ENCODE data around the gene CIB4. TPM values are rescaled to one million over a fixed set of nuclear protein-coding genes. Genes with fewer than 3 reads are reported as not detected.

CIB4 gene
- total RNA-seq, 2 donors from 2014 or later: not detected

- Histone ChIP-seq H3K36me3 (replicated peaks in 1 of 2; ENCODE audit: insufficient read depth in 1 of 2, low read depth in 2 of 2) (no peaks in the 10 kb centered on the region), H3K27me3 (no peaks in the 10 kb centered on the region), H3K4me3 (no peak overlapping the region), H3K4me1 (no peaks in the 10 kb centered on the region), H3K27ac (no peak overlapping the region), H3K9me3 (no peaks in the 10 kb centered on the region)
- intact Hi-C loops (cut with DNase I): loop anchor here (5.0 kb wide), 1 partner anchor 56 kb away; no protein-coding TSS in a partner anchor
- DNase-seq: no peak
- TF ChIP-seq POLR2A (IDR thresholded peaks at IDR 0.05): no peak
- TF ChIP-seq, protein P1, sequence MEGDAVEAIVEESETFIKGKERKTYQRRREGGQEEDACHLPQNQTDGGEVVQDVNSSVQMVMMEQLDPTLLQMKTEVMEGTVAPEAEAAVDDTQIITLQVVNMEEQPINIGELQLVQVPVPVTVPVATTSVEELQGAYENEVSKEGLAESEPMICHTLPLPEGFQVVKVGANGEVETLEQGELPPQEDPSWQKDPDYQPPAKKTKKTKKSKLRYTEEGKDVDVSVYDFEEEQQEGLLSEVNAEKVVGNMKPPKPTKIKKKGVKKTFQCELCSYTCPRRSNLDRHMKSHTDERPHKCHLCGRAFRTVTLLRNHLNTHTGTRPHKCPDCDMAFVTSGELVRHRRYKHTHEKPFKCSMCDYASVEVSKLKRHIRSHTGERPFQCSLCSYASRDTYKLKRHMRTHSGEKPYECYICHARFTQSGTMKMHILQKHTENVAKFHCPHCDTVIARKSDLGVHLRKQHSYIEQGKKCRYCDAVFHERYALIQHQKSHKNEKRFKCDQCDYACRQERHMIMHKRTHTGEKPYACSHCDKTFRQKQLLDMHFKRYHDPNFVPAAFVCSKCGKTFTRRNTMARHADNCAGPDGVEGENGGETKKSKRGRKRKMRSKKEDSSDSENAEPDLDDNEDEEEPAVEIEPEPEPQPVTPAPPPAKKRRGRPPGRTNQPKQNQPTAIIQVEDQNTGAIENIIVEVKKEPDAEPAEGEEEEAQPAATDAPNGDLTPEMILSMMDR (IDR thresholded peaks at IDR 0.05): no peak
- WGBS, 2 donors: 92 to 96% methylated on average over 9 of the region's 9 CpGs
- ATAC-seq: no peak
These were observed 31.7 kb upstream of the CIB4 start for GRCh38 chr2:26672818-26673393.

- no peaks in the 10 kb centered on the region for H3K4me1 ChIP-seq
- DNase-seq (no peak), ATAC-seq (no peak)
- no peaks in the 10 kb centered on the region for H3K27me3 ChIP-seq
- TF ChIP-seq POLR2A (IDR thresholded peaks at IDR 0.05): no peak
- TF ChIP-seq, protein P1 (IDR thresholded peaks at IDR 0.05): no peak
- no peaks in the 10 kb centered on the region for H3K36me3 ChIP-seq (replicated peaks in 1 of 2; ENCODE audit: insufficient read depth in 1 of 2, low read depth in 2 of 2)
- WGBS, 2 donors: 81% methylated on average over 7 to 10 of the region's 11 CpGs
- intact Hi-C loops (cut with DNase I): loop anchor here (5.0 kb wide), 1 partner anchor 55 kb away; no protein-coding TSS in a partner anchor
- no peak overlapping the region for H3K27ac ChIP-seq
- no peaks in the 10 kb centered on the region for H3K9me3 ChIP-seq
- no peak overlapping the region for H3K4me3 ChIP-seq
These were observed 31.1 kb upstream of the CIB4 start for GRCh38 chr2:26672112-26672817.

DNA sequence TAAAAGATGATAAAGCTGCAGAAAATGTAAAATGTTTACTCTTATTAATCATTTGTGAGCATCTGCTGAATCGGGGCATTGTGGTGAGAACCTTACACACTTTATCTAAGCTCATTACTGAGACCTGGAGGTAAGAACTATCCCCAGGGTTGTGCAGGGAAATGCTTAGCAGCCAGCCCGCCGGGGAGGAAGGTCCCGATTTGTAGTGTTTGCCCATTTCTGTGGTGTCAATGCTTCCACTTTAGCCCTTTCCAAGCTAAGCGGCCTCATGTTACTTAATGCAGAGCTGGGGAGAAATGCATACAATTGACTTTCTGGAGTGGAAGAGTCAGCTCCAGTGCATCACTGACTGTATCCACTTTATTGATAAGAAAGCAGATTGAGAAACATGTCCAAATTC, 30.5 kb upstream of the CIB4 start:
- no peak for TF ChIP-seq POLR2A (IDR thresholded peaks at IDR 0.05)
- TF ChIP-seq, protein P1 (IDR thresholded peaks at IDR 0.05): no peak
- no peaks in the 10 kb centered on the region for H3K9me3 ChIP-seq
- no peak overlapping the region for H3K27ac ChIP-seq
- no peaks in the 10 kb centered on the region for H3K36me3 ChIP-seq (replicated peaks in 1 of 2; ENCODE audit: insufficient read depth in 1 of 2, low read depth in 2 of 2)
- ATAC-seq: no peak
- no peak overlapping the region for H3K4me3 ChIP-seq
- no peaks in the 10 kb centered on the region for H3K27me3 ChIP-seq
- no peak for DNase-seq
- intact Hi-C loops (cut with DNase I): loop anchor here (5.0 kb wide), 1 partner anchor 54 kb away; no protein-coding TSS in a partner anchor
- no peaks in the 10 kb centered on the region for H3K4me1 ChIP-seq
- 66 to 77% methylated on average over 5 of the region's 5 CpGs for WGBS, 2 donors

- no peak for ATAC-seq
- no peaks in the 10 kb centered on the region for H3K9me3 ChIP-seq
These were observed 29.8 kb upstream of the CIB4 start for GRCh38 chr2:26670931-26671460.

More at GRCh38 chr2:26670931-26671460, 29.8 kb upstream of the CIB4 start:
- intact Hi-C loops (cut with DNase I): loop anchor here (5.0 kb wide), 1 partner anchor 54 kb away; no protein-coding TSS in a partner anchor
- Histone ChIP-seq H3K36me3 (replicated peaks in 1 of 2; ENCODE audit: insufficient read depth in 1 of 2, low read depth in 2 of 2) (no peaks in the 10 kb centered on the region), H3K27me3 (no peaks in the 10 kb centered on the region), H3K4me1 (no peaks in the 10 kb centered on the region), H3K4me3 (no peak overlapping the region), H3K27ac (no peak overlapping the region)
- TF ChIP-seq, protein P1 (IDR thresholded peaks at IDR 0.05): no peak
- no peak for TF ChIP-seq POLR2A (IDR thresholded peaks at IDR 0.05)
- WGBS, 2 donors: 80 to 84% methylated on average over 3 to 5 of the region's 5 CpGs
- no peak for DNase-seq
